ENCODE measurements around the gene RPGR. TPM values are rescaled to one million over a fixed set of nuclear protein-coding genes. Genes with fewer than 3 reads are reported as not detected.

The RPGR gene, protein sequence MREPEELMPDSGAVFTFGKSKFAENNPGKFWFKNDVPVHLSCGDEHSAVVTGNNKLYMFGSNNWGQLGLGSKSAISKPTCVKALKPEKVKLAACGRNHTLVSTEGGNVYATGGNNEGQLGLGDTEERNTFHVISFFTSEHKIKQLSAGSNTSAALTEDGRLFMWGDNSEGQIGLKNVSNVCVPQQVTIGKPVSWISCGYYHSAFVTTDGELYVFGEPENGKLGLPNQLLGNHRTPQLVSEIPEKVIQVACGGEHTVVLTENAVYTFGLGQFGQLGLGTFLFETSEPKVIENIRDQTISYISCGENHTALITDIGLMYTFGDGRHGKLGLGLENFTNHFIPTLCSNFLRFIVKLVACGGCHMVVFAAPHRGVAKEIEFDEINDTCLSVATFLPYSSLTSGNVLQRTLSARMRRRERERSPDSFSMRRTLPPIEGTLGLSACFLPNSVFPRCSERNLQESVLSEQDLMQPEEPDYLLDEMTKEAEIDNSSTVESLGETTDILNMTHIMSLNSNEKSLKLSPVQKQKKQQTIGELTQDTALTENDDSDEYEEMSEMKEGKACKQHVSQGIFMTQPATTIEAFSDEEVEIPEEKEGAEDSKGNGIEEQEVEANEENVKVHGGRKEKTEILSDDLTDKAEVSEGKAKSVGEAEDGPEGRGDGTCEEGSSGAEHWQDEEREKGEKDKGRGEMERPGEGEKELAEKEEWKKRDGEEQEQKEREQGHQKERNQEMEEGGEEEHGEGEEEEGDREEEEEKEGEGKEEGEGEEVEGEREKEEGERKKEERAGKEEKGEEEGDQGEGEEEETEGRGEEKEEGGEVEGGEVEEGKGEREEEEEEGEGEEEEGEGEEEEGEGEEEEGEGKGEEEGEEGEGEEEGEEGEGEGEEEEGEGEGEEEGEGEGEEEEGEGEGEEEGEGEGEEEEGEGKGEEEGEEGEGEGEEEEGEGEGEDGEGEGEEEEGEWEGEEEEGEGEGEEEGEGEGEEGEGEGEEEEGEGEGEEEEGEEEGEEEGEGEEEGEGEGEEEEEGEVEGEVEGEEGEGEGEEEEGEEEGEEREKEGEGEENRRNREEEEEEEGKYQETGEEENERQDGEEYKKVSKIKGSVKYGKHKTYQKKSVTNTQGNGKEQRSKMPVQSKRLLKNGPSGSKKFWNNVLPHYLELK
- 7.4 and 8.0 TPM in 2 replicates for total RNA-seq

DNA sequence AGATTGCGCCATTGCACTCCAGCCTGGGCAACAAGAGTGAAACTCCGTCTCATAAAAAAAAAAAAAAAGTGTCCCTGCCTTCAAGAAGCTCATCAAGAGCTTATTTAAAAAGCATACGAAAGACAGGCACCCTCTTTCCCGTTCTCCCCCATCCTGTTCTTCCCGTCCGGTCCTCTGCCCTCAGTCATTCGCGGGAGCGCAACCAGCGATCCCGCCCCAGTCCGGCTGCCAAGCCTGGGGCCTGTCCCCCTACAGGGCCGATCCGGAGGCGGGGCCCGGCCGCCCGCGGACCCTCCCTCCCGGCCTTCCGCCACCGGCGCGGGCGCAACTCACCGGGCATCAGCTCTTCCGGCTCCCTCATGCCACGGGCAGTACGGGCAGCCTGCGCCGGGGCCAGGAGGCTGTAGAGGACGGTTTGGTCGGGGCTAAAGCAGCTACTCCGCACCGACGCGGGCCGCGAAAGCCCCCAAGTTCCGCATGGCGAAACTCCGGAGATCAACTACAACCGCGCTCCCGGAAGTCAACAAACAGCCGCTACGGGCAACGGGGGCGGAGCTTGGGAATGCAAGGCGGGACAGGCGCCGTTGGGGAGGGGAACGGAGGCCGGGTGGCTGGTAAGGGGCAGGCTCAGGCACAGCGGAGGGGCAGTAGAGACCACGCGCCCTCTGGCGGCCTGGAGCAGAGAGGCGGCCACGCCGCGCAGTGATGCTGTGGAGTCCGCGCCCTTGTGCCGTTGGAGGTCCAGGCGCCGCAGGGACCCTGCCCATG is at the start of gene RPGR:
Gene RPGR (minus strand): TSS at position 503 of the 768 bp plus-strand sequence. CDS start 142 bp downstream, at position 361.
- Histone ChIP-seq H3K27me3 (ENCODE audit: insufficient read depth, low read length) (no peaks in the 10 kb centered on the region), H3K79me2 (ENCODE audit: insufficient read depth, low read length) (peaks cover 5% of the 10 kb centered on the region), H4K20me1 (ENCODE audit: insufficient read depth, low read length) (no peaks in the 10 kb centered on the region), H3K27ac (ENCODE audit: low read depth, low read length) (peak within 1 kb of the TSS; percentile 83), H3K4me2 (ENCODE audit: insufficient read depth, low read length) (peak within 1 kb of the TSS; percentile 82), H3K9me3 (ENCODE audit: low read depth, low read length) (no peaks in the 10 kb centered on the region), H3K4me1 (ENCODE audit: insufficient read depth, low read length) (no peaks in the 10 kb centered on the region), H3K36me3 (ENCODE audit: insufficient read depth, low read length) (no peaks in the 10 kb centered on the region), H3K4me3 (ENCODE audit: insufficient read depth, low read length) (peak within 1 kb of the TSS; percentile 83), H2AFZ (ENCODE audit: low read length) (peak within 1 kb of the TSS; percentile 87)
- peak; percentile 96 for DNase-seq (ENCODE audit: insufficient read length, low spot score, missing footprints)
- TF ChIP-seq, protein P1, sequence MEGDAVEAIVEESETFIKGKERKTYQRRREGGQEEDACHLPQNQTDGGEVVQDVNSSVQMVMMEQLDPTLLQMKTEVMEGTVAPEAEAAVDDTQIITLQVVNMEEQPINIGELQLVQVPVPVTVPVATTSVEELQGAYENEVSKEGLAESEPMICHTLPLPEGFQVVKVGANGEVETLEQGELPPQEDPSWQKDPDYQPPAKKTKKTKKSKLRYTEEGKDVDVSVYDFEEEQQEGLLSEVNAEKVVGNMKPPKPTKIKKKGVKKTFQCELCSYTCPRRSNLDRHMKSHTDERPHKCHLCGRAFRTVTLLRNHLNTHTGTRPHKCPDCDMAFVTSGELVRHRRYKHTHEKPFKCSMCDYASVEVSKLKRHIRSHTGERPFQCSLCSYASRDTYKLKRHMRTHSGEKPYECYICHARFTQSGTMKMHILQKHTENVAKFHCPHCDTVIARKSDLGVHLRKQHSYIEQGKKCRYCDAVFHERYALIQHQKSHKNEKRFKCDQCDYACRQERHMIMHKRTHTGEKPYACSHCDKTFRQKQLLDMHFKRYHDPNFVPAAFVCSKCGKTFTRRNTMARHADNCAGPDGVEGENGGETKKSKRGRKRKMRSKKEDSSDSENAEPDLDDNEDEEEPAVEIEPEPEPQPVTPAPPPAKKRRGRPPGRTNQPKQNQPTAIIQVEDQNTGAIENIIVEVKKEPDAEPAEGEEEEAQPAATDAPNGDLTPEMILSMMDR (IDR thresholded peaks at IDR 0.05; ENCODE audit: extremely low read depth, low read depth, low read length) = peak; percentile 63

DNA sequence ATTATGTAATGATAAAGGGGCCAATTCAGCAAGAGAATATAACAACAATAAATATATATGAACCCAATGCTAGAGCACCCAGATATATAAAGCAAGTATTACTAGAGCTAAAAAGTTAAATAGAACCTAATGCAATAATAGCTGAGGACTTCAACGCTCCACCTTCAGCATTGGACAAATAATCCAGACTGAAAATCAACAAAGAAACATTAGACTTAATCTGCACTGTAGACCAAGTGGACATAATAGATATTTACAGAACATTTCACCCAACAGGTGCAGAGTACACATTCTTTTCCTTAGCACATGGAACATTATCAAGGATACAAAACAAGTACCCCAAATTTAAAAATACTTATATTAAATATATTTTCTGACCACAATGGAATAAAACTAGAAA is 49.4 kb upstream of the RPGR start:
- H3K4me1 ChIP-seq (ENCODE audit: insufficient read depth, low read length) = no peaks in the 10 kb centered on the region
- no peak overlapping the region for H2AFZ ChIP-seq (ENCODE audit: low read length)
- H3K4me2 ChIP-seq (ENCODE audit: insufficient read depth, low read length) = no peak overlapping the region
- H3K27me3 ChIP-seq (ENCODE audit: insufficient read depth, low read length) = peaks cover 4% of the 10 kb centered on the region
- no peaks in the 10 kb centered on the region for H3K79me2 ChIP-seq (ENCODE audit: insufficient read depth, low read length)
- no peak for DNase-seq (ENCODE audit: insufficient read length, low spot score, missing footprints)
- H3K27ac ChIP-seq (ENCODE audit: low read depth, low read length) = no peak overlapping the region
- TF ChIP-seq, protein P1 (IDR thresholded peaks at IDR 0.05; ENCODE audit: extremely low read depth, low read depth, low read length) = no peak
- no peaks in the 10 kb centered on the region for H3K9me3 ChIP-seq (ENCODE audit: low read depth, low read length)
- no peak overlapping the region for H3K4me3 ChIP-seq (ENCODE audit: insufficient read depth, low read length)
- H3K36me3 ChIP-seq (ENCODE audit: insufficient read depth, low read length) = no peaks in the 10 kb centered on the region
- H4K20me1 ChIP-seq (ENCODE audit: insufficient read depth, low read length) = no peaks in the 10 kb centered on the region

DNA sequence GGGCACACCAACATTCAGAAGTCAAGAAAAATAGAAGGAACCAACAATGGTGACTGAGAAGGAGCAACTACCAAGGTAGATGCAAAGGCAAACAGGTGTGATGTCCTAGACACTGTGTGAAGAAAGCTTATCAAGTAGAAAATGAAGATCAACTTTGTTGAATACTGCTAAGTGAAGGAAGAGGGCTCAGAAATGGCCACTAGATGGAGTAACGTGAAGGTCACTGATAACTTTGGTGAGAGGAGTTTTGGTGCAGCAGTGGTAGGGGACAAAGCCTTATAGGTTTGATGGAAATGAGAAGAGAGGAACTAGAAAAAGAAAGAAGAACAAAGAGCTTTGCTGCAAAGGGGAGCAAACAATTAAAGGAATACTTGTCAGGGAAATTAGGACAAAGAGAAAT is 48.6 kb upstream of the RPGR start:
- no peaks in the 10 kb centered on the region for H3K36me3 ChIP-seq (ENCODE audit: insufficient read depth, low read length)
- no peak for DNase-seq (ENCODE audit: insufficient read length, low spot score, missing footprints)
- no peaks in the 10 kb centered on the region for H3K4me1 ChIP-seq (ENCODE audit: insufficient read depth, low read length)
- H3K4me3 ChIP-seq (ENCODE audit: insufficient read depth, low read length) = no peak overlapping the region
- H3K27me3 ChIP-seq (ENCODE audit: insufficient read depth, low read length) = peaks cover 4% of the 10 kb centered on the region
- H3K4me2 ChIP-seq (ENCODE audit: insufficient read depth, low read length) = no peak overlapping the region
- H3K27ac ChIP-seq (ENCODE audit: low read depth, low read length) = no peak overlapping the region
- no peak overlapping the region for H2AFZ ChIP-seq (ENCODE audit: low read length)
- no peaks in the 10 kb centered on the region for H3K9me3 ChIP-seq (ENCODE audit: low read depth, low read length)
- TF ChIP-seq, protein P1 (IDR thresholded peaks at IDR 0.05; ENCODE audit: extremely low read depth, low read depth, low read length) = peak; percentile 53
- no peaks in the 10 kb centered on the region for H4K20me1 ChIP-seq (ENCODE audit: insufficient read depth, low read length)
- H3K79me2 ChIP-seq (ENCODE audit: insufficient read depth, low read length) = no peaks in the 10 kb centered on the region

All from osteoblast (primary cell).